Lung (tissue), 12 donors: ENCODE results near the gene ZNF532. TPM values are rescaled to one million over a fixed set of nuclear protein-coding genes. Genes with fewer than 3 reads are reported as not detected.

ENCODE experiments used
- ATAC-seq: fragments of 200-7000 bp; cut with Tn5 transposase; one replicate; pipeline ENCODE4 v1.9.1; 2020; ENCODE audit warnings: moderate number of reproducible peaks; ENCODE audit not compliant: insufficient read depth, low FRiP score
- DNase-seq, 3 donors: peaks; one replicate each; pipeline ENCODE4 v3.0.0-alpha.2; 2013 to 2017
- H3K27ac ChIP-seq, 2 donors: one replicate each; pipeline ENCODE4 v1.5.1; 2013; ENCODE audit warnings: mild to moderate bottlenecking in 2 of 2, moderate library complexity in 2 of 2, control low read depth in 1 of 2, inconsistent platforms in 1 of 2, low read depth in 1 of 2, low read length in 1 of 2
- H3K27me3 ChIP-seq, 3 donors: one replicate each; pipeline ENCODE4 v1.5.1; 2013; ENCODE audit warnings: low read length in 2 of 3; ENCODE audit not compliant: control insufficient read depth in 3 of 3, insufficient read depth in 3 of 3
- H3K36me3 ChIP-seq, 4 donors: one replicate each; pipeline ENCODE4 v1.5.1; 2013; ENCODE audit warnings: low read length in 4 of 4, mild to moderate bottlenecking in 1 of 4, moderate library complexity in 1 of 4; ENCODE audit not compliant: control insufficient read depth in 4 of 4, insufficient read depth in 4 of 4
- H3K4me1 ChIP-seq, 5 donors: one replicate each; pipeline ENCODE4 v1.5.1; 2013; ENCODE audit warnings: low read length in 5 of 5, mild to moderate bottlenecking in 2 of 5, moderate library complexity in 1 of 5; ENCODE audit not compliant: control insufficient read depth in 5 of 5, insufficient read depth in 5 of 5
- H3K4me3 ChIP-seq: one replicate; pipeline ENCODE4 v1.5.1; 2013; ENCODE audit warnings: mild to moderate bottlenecking, control low read depth, moderate library complexity
- H3K9ac ChIP-seq, 2 donors: one replicate each; pipeline ENCODE4 v1.5.1; 2013; ENCODE audit warnings: low read length in 2 of 2, control low read depth in 1 of 2; ENCODE audit not compliant: insufficient read depth in 1 of 2
- H3K9me3 ChIP-seq, 4 donors: one replicate each; pipeline ENCODE4 v1.5.1; 2013; ENCODE audit warnings: low read length in 3 of 4, mild to moderate bottlenecking in 1 of 4, moderate library complexity in 1 of 4; ENCODE audit not compliant: control insufficient read depth in 4 of 4, insufficient read depth in 3 of 4
- CTCF ChIP-seq: IDR thresholded peaks from 2 replicates; pipeline ENCODE4 v1.5.1; 2012; ENCODE audit warnings: mild to moderate bottlenecking; ENCODE audit errors: control extremely low read depth, extremely low read depth
- WGBS, 2 donors: extraction: QIAGEN DNeasy Blood & Tissue Kit; methylation state at CpG; one replicate each; pipeline ENCODE4 v1.1.7; 2013; 5-methylcytosine and 5-hydroxymethylcytosine counted together
- polyA plus RNA-seq, 2 donors: library from polyadenylated mRNA; stranded (reverse); fragments of 200-250 nt; gene quantifications; one replicate each; pipeline ENCODE4 v1.2.1, GENCODE V29; 2013
- total RNA-seq, 2 donors: library from RNA; depleted of rRNA in 1 of 2; stranded (reverse); fragments of >200 nt in 1 of 2; gene quantifications; one replicate each; pipeline ENCODE4 v1.2.1, GENCODE V29; 2014 to 2021
- donor health status: control.
- donor health status: control.
- donor health status: Bipolar disorder and iron deficiency.
- donor health status: healthy.
- donor health status: DM: yes; HTN: yes; CAD: no.

ZNF532 gene
- total and polyA plus RNA-seq, 4 donors: 12.3 to 128 (median 38.6) TPM

- no peaks in the 10 kb centered on the region for H3K9me3 ChIP-seq
- peaks cover 7 to 43% (median 13%) of the 10 kb centered on the region in 4 donors for H3K36me3 ChIP-seq
- no peak overlapping the region for H3K4me3 ChIP-seq
- peak in 1 of 3 donors; percentile 64 for DNase-seq
- no peak for ATAC-seq
- WGBS, 2 donors: 61 to 84% methylated on average over 6 of the region's 6 CpGs
- TF ChIP-seq CTCF: no peak
- peak overlapping the region in 1 of 2 donors; percentile 95 for H3K9ac ChIP-seq
- H3K27ac ChIP-seq: peak overlapping the region; percentile 36 to 71
- peaks cover 14 to 53% (median 39%) of the 10 kb centered on the region in 5 donors for H3K4me1 ChIP-seq
- H3K27me3 ChIP-seq: no peaks in the 10 kb centered on the region
These were observed 2.1 kb downstream of the ZNF532 start for GRCh38 chr18:58866773-58867150.

- 67 to 77% methylated on average over 10 of the region's 10 CpGs for WGBS, 2 donors
- Histone ChIP-seq H3K27me3 (no peaks in the 10 kb centered on the region), H3K27ac (peak overlapping the region in 1 of 2 donors; percentile 21), H3K4me3 (no peak overlapping the region), H3K9me3 (no peaks in the 10 kb centered on the region), H3K9ac (peak overlapping the region in 1 of 2 donors; percentile 95), H3K36me3 (peaks cover 7 to 43% (median 13%) of the 10 kb centered on the region in 4 donors), H3K4me1 (peaks cover 12 to 49% (median 37%) of the 10 kb centered on the region in 5 donors)
- TF ChIP-seq CTCF: no peak
- ATAC-seq (no peak), DNase-seq (peak; percentile 17 to 38 (median 28))
These were observed 2.7 kb downstream of the ZNF532 start for GRCh38 chr18:58867281-58867961.

GRCh38 chr18:58868440-58868839, 3.8 kb downstream of the ZNF532 start:
- Histone ChIP-seq H3K36me3 (peaks cover 10 to 52% (median 14%) of the 10 kb centered on the region in 4 donors), H3K27me3 (no peaks in the 10 kb centered on the region), H3K9me3 (no peaks in the 10 kb centered on the region), H3K4me3 (no peak overlapping the region), H3K4me1 (peaks cover 8 to 43% (median 33%) of the 10 kb centered on the region in 5 donors), H3K27ac (no peak overlapping the region), H3K9ac (no peak overlapping the region)
- no peak for TF ChIP-seq CTCF
- 94 to 95% methylated on average over 6 of the region's 6 CpGs for WGBS, 2 donors
- DNase-seq: no peak
- no peak for ATAC-seq

- no peak overlapping the region for H3K27ac ChIP-seq
- no peak for ATAC-seq
- peak; percentile 44 to 62 (median 49) for DNase-seq
These were observed 5.5 kb downstream of the ZNF532 start for GRCh38 chr18:58870130-58870529.

More at GRCh38 chr18:58870130-58870529, 5.5 kb downstream of the ZNF532 start:
- no peak for TF ChIP-seq CTCF
- no peak overlapping the region for H3K4me3 ChIP-seq
- 76 to 89% methylated on average over 5 of the region's 5 CpGs for WGBS, 2 donors
- no peaks in the 10 kb centered on the region for H3K9me3 ChIP-seq
- no peaks in the 10 kb centered on the region for H3K27me3 ChIP-seq
- H3K36me3 ChIP-seq: peaks cover 8 to 61% (median 17%) of the 10 kb centered on the region in 4 donors
- peak overlapping the region in 1 of 2 donors; percentile 4 for H3K9ac ChIP-seq
- H3K4me1 ChIP-seq: peaks cover 8 to 37% (median 33%) of the 10 kb centered on the region in 5 donors
